ENCODE data around the gene ARID2.

Gene ARID2, protein sequence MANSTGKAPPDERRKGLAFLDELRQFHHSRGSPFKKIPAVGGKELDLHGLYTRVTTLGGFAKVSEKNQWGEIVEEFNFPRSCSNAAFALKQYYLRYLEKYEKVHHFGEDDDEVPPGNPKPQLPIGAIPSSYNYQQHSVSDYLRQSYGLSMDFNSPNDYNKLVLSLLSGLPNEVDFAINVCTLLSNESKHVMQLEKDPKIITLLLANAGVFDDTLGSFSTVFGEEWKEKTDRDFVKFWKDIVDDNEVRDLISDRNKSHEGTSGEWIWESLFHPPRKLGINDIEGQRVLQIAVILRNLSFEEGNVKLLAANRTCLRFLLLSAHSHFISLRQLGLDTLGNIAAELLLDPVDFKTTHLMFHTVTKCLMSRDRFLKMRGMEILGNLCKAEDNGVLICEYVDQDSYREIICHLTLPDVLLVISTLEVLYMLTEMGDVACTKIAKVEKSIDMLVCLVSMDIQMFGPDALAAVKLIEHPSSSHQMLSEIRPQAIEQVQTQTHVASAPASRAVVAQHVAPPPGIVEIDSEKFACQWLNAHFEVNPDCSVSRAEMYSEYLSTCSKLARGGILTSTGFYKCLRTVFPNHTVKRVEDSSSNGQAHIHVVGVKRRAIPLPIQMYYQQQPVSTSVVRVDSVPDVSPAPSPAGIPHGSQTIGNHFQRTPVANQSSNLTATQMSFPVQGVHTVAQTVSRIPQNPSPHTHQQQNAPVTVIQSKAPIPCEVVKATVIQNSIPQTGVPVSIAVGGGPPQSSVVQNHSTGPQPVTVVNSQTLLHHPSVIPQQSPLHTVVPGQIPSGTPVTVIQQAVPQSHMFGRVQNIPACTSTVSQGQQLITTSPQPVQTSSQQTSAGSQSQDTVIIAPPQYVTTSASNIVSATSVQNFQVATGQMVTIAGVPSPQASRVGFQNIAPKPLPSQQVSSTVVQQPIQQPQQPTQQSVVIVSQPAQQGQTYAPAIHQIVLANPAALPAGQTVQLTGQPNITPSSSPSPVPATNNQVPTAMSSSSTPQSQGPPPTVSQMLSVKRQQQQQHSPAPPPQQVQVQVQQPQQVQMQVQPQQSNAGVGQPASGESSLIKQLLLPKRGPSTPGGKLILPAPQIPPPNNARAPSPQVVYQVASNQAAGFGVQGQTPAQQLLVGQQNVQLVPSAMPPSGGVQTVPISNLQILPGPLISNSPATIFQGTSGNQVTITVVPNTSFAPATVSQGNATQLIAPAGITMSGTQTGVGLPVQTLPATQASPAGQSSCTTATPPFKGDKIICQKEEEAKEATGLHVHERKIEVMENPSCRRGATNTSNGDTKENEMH (N-terminal part only)

DNA sequence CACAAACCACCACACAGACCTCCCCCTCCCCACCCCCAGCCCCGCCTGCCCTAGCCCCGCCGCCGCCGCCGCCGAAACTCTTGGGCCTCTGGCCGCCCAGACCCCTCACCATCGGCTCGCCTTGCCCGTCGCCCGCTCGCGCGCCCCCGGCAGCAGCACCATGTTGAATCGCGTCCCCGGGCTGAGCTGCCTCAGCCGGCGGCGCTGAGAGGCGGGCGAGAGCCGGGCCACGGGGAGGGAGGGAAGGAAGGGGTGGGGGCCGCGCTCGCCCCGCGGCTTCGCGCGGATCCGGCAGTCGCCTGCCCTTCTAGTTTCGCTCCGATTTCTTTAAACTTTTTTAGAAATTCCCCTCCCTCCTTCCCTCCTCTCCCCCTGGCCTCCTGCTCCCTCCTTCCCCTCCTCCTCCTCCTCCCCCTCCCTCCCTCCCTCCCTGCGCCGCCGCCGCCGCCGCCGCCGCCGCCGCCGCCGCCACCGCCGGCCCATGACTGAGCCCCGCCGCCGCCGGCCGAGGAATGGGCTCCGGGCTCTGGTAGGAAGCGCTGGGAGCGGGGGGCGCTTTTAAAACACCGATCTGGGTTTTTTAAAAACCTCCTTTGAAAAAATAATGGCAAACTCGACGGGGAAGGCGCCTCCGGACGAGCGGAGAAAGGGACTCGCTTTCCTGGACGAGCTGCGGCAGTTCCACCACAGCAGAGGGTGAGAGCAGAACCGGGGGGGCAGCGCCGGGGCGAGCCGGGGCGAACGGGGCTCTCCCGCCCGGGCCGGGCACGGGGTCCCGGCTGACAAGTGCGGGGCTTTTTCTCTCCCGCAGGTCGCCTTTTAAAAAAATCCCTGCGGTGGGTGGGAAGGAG is at the start of gene ARID2:
ARID2 (plus strand) TSS at position 474 of the 851 bp plus-strand sequence; CDS start at position 605, 131 bp downstream.
- TF ChIP-seq GATA1 (IDR thresholded peaks at IDR 0.05; ENCODE audit: low read depth, low read length) (no peak), POLR2A (IDR thresholded peaks at IDR 0.05; ENCODE audit: low read length) (no peak)
- DNase-seq = peak; percentile 80 to 87

- TF ChIP-seq POLR2A (IDR thresholded peaks at IDR 0.05; ENCODE audit: low read length) = no peak
- TF ChIP-seq GATA1 (IDR thresholded peaks at IDR 0.05; ENCODE audit: low read depth, low read length) = no peak
- DNase-seq = no peak
Measured at GRCh38 chr12:45680362-45680761, 49.1 kb upstream of the ARID2 start.

- DNase-seq = no peak
- TF ChIP-seq GATA1 (IDR thresholded peaks at IDR 0.05; ENCODE audit: low read depth, low read length) = no peak
- TF ChIP-seq POLR2A (IDR thresholded peaks at IDR 0.05; ENCODE audit: low read length) = no peak
Measured at GRCh38 chr12:45681465-45681864, 48.0 kb upstream of the ARID2 start.

GRCh38 chr12:45685680-45686079 is 43.8 kb upstream of the ARID2 start:
- TF ChIP-seq POLR2A (IDR thresholded peaks at IDR 0.05; ENCODE audit: low read length) (no peak), GATA1 (IDR thresholded peaks at IDR 0.05; ENCODE audit: low read depth, low read length) (no peak)
- no peak for DNase-seq

DNA sequence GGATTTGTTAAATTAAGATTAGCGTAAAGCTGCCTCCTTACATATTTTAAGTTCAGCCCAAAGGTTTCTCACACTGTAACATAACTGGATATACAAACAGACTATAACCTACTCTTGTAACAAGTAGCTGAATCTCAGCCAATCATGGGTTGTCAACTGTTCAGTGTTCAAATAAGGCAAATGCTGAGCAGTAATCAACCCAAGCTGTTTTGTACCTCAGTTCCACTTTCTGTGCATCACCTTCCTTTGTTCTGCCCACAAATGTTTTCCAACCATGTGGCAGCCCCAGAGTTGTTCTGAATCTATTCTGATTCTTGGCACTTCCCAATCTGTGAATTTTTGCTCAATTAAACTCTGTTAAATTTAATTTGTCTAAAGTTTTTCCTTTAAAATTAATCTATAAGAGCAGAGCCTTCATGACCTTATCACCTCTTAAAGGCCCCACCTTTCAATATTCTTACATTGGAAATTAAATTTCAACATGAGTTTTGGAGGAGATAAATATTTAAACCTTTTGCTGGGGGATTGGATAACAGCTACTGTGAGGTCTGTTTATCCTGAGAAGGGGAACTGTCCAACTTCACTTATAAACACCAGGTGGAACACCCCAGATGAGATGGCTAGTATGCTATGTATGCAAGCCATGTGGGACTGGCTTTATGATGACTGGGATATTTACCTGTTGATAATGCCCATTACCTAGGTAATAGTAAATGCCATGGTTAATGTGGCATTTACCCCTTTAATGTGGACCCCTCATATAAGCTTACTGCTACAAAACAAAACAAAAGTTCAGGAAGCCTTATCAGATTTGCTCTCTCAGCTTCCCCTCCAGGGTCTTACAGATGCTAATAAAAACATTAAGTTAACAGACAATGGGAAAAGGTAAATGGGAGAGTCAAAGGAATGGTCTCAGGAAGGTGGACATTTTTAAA is 42.2 kb upstream of the ARID2 start:
- peak in 1 of 2 experiments; percentile 12 for DNase-seq
- TF ChIP-seq GATA1 (IDR thresholded peaks at IDR 0.05; ENCODE audit: low read depth, low read length) (no peak), POLR2A (IDR thresholded peaks at IDR 0.05; ENCODE audit: low read length) (no peak)

DNA sequence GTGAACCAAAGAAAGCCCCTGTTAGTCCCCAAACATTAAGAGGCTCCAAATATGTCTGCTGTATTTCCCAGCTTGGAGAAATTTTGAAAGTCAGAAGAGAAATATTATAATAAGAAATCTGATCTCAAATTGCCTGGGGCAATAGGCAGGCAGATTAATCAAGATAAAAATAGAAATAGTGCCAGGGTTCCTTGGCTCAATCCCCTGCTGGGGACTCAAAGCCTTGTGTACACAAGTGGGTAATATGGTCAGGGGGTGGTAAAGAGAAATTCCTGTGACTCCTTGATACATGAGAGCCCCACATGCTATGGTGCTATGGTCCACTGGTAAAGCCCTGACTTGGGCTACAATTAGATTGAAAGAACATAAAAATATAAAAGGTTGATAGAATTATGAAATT is 41.3 kb upstream of the ARID2 start:
- no peak for DNase-seq

DNA sequence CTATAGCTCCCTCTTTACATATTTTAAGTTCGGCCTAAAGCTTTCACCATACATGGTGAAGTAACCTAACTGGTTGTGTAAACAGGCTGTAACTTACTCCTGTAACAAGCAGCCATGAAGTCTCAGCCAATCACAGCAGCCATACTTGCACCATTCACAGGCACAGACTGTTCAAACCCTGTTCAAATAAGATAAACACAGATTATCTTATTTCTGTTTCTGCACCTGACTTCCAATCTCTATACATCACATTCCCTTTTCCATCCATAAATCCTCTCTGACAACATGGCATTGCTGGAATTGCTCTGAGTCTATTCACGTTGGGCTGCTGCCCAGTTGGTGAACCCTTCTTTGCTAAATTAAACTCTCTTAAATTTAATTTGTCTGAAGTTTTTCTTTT is 34.5 kb upstream of the ARID2 start:
- no peak for TF ChIP-seq GATA1 (IDR thresholded peaks at IDR 0.05; ENCODE audit: low read depth, low read length)
- TF ChIP-seq POLR2A (IDR thresholded peaks at IDR 0.05; ENCODE audit: low read length) = no peak

More for the DNA sequence above, 41.3 kb upstream of the ARID2 start:
- TF ChIP-seq GATA1 (IDR thresholded peaks at IDR 0.05; ENCODE audit: low read depth, low read length) = no peak
- TF ChIP-seq POLR2A (IDR thresholded peaks at IDR 0.05; ENCODE audit: low read length) = no peak

DNA sequence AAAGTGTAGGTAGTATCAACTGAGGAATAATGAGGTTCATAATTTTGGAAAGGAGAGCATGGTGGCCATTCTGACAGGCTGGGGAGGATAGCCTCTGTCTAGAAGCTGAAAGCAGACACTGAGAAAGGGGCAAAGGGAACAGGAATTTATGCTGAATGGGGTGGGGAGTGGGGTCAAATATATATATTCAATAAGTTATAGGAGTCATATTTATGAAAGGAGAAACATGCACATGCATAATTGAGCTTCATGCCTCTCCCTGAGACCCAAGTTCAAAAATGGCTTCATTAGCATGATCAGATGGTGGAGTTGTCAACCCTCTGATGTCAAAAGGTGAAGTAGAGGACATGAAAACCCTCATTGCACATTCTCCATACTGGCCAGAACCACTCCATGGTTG is 33.9 kb upstream of the ARID2 start:
- TF ChIP-seq GATA1 (IDR thresholded peaks at IDR 0.05; ENCODE audit: low read depth, low read length) (no peak), POLR2A (IDR thresholded peaks at IDR 0.05; ENCODE audit: low read length) (no peak)
- DNase-seq = no peak

More for the DNA sequence above, 34.5 kb upstream of the ARID2 start:
- DNase-seq = no peak

DNA sequence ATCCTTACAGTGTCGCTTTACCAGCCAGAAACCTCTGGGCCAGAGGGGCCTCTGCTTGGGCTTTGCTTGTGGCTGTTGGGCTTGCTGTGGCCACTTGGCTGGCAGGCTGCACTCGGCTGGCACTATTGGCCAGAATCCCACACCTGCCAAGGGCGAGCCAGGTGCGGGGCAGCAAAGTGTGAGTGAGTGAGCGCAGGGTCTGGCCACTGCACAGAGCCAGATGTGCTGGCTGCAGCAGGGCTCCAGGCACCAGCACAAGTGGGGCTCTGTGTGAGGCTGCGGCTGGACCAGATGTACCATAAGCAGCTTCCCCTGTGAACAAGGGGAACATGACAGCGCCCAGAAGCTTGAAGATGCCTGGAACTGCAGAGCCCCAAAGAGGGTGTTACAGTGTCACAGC is 33.5 kb upstream of the ARID2 start:
- TF ChIP-seq GATA1 (IDR thresholded peaks at IDR 0.05; ENCODE audit: low read depth, low read length) = no peak
- TF ChIP-seq POLR2A (IDR thresholded peaks at IDR 0.05; ENCODE audit: low read length) = no peak
- DNase-seq = no peak

GRCh38 chr12:45697371-45697770 is 32.1 kb upstream of the ARID2 start:
- no peak for TF ChIP-seq POLR2A (IDR thresholded peaks at IDR 0.05; ENCODE audit: low read length)
- TF ChIP-seq GATA1 (IDR thresholded peaks at IDR 0.05; ENCODE audit: low read depth, low read length) = no peak
- peak in 1 of 2 experiments; percentile 11 for DNase-seq

DNA sequence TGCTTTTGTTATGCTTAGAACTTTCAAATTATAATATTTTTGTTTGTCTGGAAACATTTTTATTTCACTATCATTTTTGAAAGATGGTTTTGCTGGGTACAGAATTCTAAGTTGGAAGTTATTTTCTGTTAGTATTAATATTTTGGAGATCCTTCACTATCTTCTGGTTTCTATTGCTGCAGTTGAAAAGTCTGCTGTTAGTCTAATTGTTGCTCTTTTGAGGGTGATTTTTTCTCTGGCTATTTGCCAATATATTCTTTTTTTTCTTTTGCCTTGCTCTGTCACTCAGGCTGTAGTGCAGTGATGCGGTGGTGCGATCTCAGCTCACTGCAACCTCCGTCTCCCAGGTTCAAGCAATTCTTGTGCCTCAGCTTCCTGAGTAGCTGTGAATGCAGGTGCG is 28.2 kb upstream of the ARID2 start:
- TF ChIP-seq GATA1 (IDR thresholded peaks at IDR 0.05; ENCODE audit: low read depth, low read length) (no peak), POLR2A (IDR thresholded peaks at IDR 0.05; ENCODE audit: low read length) (no peak)

GRCh38 chr12:45703942-45704341 is 25.6 kb upstream of the ARID2 start:
- TF ChIP-seq POLR2A (IDR thresholded peaks at IDR 0.05; ENCODE audit: low read length) (no peak), GATA1 (IDR thresholded peaks at IDR 0.05; ENCODE audit: low read depth, low read length) (no peak)
- no peak for DNase-seq

More for the DNA sequence above, 28.2 kb upstream of the ARID2 start:
- no peak for DNase-seq
